CD4-positive, alpha-beta T cell treated with Interleukin-15 for 1 hour (primary cell): ENCODE results near the gene BAZ1A.
A peak's percentile ranks its signal among the peaks of the same experiment; 100 is the strongest.

Experiments used
- DNase-seq: peaks from one replicate; pipeline ENCODE4 v3.0.0-alpha.2; 2020

BAZ1A gene

DNA sequence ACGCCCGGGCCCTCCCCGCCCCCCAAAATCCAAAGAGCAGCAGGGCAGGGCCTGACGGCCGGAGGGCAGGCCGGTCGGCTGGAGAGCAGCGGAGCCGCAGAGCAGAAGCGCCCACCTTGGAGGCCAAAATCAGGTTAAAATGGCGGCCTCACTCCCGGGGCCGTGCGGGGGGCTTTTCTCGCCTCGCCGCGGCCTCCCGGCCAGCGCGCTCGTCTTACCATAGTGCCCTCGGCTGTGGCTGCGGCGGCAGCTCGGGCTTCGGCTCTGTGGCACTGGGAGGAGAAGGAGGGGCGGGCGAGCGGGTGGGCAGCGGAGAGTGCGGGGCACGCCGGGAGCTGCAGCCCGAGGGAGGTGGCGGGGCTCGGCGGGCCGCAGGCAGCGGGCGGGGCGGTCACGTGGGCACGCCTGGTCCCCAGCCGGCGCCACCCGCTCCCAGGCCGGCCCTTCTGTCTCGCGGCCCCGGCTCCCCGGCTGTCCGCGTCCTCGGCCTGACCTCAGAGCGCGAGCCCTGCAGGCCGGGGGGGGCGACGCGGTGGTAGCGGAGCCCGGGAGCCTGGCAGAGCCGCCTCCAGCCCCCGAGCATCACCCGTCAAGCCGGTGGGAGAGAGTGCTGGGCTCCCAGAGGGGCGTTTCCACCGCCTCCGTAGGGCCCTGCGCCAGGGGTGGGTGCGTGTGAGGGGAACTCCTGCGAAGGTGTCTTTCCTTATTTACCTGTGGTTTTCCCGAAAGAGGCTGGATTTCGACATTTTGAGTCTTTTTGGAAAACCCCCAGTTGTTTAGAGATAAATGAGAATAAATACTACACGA, 160.6 kb downstream of the BAZ1A start, which contains the start of gene CFL2:
Gene CFL2, minus strand, starts transcription at position 274 of the 807 bp plus-strand sequence. Its CDS starts 53 bp downstream, at position 221.
- peak; percentile 72 for DNase-seq

DNA sequence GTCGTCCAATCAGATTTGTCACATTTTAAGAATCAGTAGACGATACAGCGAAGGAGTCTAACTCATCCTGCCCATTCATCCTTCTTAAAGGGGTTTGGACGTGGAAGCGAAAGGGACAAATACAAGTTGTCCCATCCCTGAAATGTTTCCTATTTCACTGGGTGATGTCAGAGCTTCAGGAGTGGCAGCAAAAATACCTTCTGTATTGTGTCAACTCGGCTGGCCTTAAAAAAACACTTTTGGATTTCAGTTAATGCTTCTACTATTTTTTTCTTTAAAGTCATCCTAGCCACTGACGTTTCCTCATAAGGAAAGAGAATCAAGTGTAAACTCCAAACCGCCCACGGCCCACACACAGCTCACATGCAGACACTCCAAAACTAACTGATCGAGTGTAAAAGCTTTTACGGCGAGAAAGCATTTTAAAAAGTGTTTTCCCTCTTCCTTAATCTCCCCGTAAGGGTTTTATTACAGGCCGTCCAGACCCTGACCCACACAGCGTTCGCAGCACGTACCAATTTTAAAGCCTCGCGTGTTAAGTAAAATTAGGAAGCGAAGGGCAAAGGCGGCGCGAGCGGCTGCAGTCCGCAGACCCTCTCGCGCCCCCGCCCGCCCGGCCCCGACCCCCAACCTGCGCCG, 161.4 kb downstream of the BAZ1A start:
- DNase-seq: no peak

DNA sequence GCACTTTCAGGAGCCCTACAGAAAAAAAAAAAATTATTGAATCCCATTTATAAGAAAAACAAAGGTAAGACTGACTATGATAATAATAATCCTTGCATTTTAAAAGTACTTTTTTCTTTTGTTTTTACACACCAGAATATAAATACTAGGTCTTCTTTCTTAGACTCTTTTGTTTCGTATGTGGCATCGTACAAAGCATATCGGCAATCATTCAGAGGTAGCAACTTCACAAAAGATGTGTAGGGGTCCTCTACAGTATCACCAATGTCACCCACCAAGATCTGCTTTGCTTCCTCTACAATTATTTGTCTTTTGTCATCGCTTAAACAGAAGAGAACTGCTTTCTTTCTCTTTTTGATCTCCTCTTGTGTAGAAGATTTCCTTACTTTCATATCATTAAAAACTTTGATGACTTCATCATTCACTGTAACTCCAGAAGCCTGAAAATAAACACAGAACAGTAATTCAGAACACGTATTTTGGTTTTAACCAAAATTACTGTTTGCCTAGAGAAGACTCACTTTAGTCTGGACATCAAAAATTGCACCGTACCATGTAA, 162.0 kb downstream of the BAZ1A start:
- no peak for DNase-seq

DNA sequence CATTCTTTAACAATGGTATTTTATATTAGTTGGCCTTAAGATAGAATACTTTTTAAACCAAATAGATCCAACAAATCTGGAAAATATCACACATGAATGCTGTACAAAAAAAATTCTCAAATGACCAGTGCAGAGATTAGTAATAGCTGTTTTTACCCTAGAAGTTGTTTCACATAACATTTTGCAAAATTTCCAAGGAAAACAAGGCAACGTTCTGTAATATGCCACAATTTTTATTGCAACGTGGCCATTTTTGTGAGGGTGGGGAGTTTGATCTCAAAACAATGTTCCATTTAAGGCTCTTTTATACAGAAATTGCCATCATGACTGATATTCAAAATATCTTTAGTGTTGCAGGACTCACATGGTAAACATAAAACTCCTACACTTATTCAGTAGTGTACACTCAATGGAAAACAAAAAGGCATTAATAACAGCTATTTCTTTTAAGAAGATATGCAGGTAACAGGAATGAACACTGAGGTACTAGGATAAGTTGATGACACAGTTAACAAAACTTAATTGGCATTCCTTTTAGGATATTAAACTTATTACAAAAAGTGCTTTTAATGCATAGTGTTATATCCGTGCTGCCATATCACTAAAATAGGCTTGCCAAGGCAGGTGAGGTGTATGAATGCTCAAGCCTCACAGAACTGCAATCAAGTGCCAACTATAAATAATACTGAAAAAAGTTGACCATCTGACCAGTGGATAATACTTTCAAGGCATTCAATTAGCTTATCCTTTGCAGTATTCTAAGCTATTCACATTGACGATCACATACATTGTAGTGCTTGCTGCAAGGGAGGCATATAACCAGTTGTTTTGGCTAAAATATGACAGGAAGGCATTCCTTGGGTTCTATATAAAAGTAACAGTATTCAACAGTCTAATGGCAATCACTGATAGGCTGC, 163.1 kb downstream of the BAZ1A start:
- DNase-seq: no peak

DNA sequence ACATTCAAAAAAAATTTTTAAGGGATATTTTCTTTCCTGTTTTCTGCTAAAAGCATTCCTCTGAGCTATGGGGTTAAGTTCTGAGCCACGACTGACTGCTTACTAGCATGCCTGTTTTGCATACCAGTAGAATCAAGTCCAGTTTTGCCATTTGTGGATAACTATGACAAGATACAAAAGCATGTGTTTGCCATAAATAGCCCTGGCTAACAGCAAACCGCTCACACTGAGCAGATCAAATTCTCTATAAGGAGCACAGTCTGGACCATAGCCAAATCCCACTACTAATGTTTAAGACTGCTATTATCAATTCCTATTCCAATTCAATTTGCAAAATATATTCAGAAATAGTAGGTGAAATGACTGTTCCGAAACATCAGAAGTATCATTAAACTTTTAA, 164.0 kb downstream of the BAZ1A start:
- no peak for DNase-seq

DNA sequence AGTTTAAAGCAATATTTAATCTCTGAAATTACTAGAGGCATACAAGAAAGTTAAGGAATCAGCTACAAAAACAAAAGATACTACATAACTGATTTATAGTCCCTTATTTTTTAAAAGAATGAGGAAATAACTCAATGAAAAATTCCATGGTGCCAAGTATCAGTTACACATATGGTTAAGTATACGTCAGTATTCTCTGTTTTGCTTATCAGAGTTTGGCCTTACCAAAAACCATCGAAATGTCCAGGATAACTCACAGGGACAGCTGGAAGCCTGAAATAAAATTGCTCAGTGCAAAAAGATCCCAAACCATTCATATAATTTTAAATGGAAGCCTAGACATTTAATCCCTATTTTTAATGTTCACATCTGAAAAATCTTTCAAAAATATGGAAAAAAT, 164.4 kb downstream of the BAZ1A start:
- DNase-seq: no peak

DNA sequence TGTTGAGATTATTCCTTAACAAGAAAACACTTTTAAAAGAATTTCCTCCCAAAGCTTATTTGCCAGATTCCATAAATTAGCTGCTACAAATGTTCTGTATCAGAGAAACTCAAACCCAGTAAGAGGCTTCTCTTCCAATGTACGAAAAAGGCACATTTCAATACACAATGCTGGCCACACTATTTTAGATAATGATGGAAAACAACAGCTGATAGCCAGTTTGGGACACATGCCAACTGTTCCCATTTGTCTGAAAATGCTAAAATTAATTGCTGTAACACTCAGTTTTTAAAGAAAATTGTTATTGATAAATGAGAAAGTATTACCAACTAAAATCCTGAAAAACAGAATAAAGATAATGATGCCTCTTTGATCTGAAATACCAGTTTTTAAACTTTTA, 165.2 kb downstream of the BAZ1A start:
- no peak for DNase-seq

DNA sequence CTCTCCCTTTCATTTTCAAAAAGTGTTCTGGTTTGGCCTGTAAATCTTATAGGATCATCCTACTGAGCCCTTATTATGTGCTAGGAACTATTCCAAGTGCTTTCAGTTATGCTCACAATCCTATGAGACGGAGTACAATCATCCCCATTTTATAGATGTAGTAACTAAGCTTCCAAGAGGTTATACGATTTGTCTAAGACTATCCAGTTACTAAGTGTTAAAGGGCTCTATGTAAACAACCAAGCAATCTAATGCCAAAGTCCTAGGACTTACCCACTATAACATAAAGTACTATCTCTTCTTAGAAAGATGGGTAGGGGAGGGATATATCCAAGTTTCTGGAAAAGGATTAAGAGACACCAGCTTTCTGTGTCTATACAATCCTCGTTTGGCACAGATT, 167.4 kb downstream of the BAZ1A start:
- DNase-seq: no peak
